Kidney (tissue), 14 donors: Measurements from ENCODE around the gene TEKT3. TPM values are rescaled to one million over a fixed set of nuclear protein-coding genes. Genes with fewer than 3 reads are reported as not detected.

Experiments used
- DNase-seq, 5 donors: peaks; one replicate each; pipeline ENCODE4 v3.0.0-alpha.2; 2013 to 2020
- FAIRE-seq: peaks from 2 replicates; lab custom pipeline; 2012; peaks lifted over from hg19 to GRCh38; lab: Jason Lieb, UNC
- H3K27ac ChIP-seq, 2 donors: one replicate each; pipeline ENCODE4 v1.7.0; 2013; ENCODE audit warnings: low read depth in 2 of 2, low read length in 2 of 2, inconsistent platforms in 1 of 2
- H3K27me3 ChIP-seq: one replicate; pipeline ENCODE4 v1.7.1; 2013; ENCODE audit warnings: low read length, inconsistent platforms; ENCODE audit not compliant: control insufficient read depth, insufficient read depth
- H3K36me3 ChIP-seq, 3 donors: one replicate each; pipeline versions ENCODE4 v1.7.0 to v1.7.1; 2013; ENCODE audit warnings: low read length in 3 of 3, control low read depth in 1 of 3, inconsistent platforms in 1 of 3; ENCODE audit not compliant: insufficient read depth in 3 of 3, control insufficient read depth in 2 of 3
- H3K4me1 ChIP-seq, 3 donors: one replicate each; pipeline versions ENCODE4 v1.7.0 to v1.7.1; 2013; ENCODE audit warnings: low read length in 3 of 3, inconsistent platforms in 1 of 3, low read depth in 1 of 3; ENCODE audit not compliant: control insufficient read depth in 2 of 3, insufficient read depth in 2 of 3
- H3K4me3 ChIP-seq, 3 donors: one replicate each; pipeline versions ENCODE4 v1.7.0 to v1.8.1; 2013; ENCODE audit warnings: low read length in 3 of 3, control low read depth in 1 of 3, inconsistent platforms in 1 of 3
- H3K9ac ChIP-seq, 3 donors: one replicate each; pipeline versions ENCODE4 v1.7.0 to v1.7.1; 2013; ENCODE audit warnings: low read length in 3 of 3, control low read depth in 1 of 3, inconsistent platforms in 1 of 3
- H3K9me3 ChIP-seq, 3 donors: one replicate each; pipeline versions ENCODE4 v1.7.0 to v1.7.1; 2013; ENCODE audit warnings: low read length in 3 of 3, control low read depth in 1 of 3, inconsistent platforms in 1 of 3; ENCODE audit not compliant: control insufficient read depth in 2 of 3, insufficient read depth in 1 of 3
- CTCF ChIP-seq: IDR thresholded peaks from 3 replicates; pipeline ENCODE4 v1.5.1; 2012; ENCODE audit warnings: mild to moderate bottlenecking, moderate library complexity, borderline replicate concordance; ENCODE audit not compliant: insufficient read depth; ENCODE audit errors: extremely low read depth
- intact Hi-C: fragments of 100-400 bp; cut with DNase I; formaldehyde crosslinking; loops from one replicate; pipeline ENCODE4 v1.11.1; 2022
- polyA plus RNA-seq: library from polyadenylated mRNA; stranded (reverse); fragments of 350-450 nt; fragmentation: Illumina TruSeq; extraction: RNeasy Lipid Tissue Mini Kit (QIAGEN cat#74804); gene quantifications from one replicate; pipeline ENCODE4 v1.2.3, GENCODE V29; 2014; ENCODE audit warnings: low read depth, low replicate concordance; ENCODE audit not compliant: insufficient read depth
- total RNA-seq: library from RNA; stranded (reverse); fragmentation: NEBNext Ultra II Directional; extraction: Animal tissue kit (Norgen Biotek cat#: 25700); gene quantifications from one replicate; pipeline ENCODE4 v1.2.1, GENCODE V29; 2021
- donor health status: control.
- donor health status: control.
- donor health status: control.
- donor health status: control.
- donor health status: control.
- donor health status: DM: yes; HTN: yes; CAD: no.
- donor health status: Normal renal cell carcinoma (clear cell type).

TEKT3 gene
- total and polyA plus RNA-seq, 2 donors from 2014 or later: 1.4 TPM; not detected in 1

- no peaks in the 10 kb centered on the region for H3K36me3 ChIP-seq
- intact Hi-C loops: no loop called here
- H3K4me1 ChIP-seq: no peaks in the 10 kb centered on the region
- no peak overlapping the region for H3K27ac ChIP-seq
- DNase-seq (no peak), FAIRE-seq (no peak)
- no peaks in the 10 kb centered on the region for H3K27me3 ChIP-seq
- no peak overlapping the region for H3K4me3 ChIP-seq
- H3K9me3 ChIP-seq: no peaks in the 10 kb centered on the region
- no peak for TF ChIP-seq CTCF
- H3K9ac ChIP-seq: no peak overlapping the region
These were observed 50.8 kb downstream of the TEKT3 start for GRCh38 chr17:15290605-15291004.

GRCh38 chr17:15289285-15290183, 51.9 kb downstream of the TEKT3 start:
- Histone ChIP-seq H3K27ac (no peak overlapping the region), H3K9ac (no peak overlapping the region), H3K36me3 (no peaks in the 10 kb centered on the region), H3K4me1 (no peaks in the 10 kb centered on the region), H3K27me3 (no peaks in the 10 kb centered on the region), H3K9me3 (no peaks in the 10 kb centered on the region), H3K4me3 (no peak overlapping the region)
- no peak for TF ChIP-seq CTCF
- intact Hi-C loops: no loop called here
- no peak for FAIRE-seq
- no peak for DNase-seq

DNA sequence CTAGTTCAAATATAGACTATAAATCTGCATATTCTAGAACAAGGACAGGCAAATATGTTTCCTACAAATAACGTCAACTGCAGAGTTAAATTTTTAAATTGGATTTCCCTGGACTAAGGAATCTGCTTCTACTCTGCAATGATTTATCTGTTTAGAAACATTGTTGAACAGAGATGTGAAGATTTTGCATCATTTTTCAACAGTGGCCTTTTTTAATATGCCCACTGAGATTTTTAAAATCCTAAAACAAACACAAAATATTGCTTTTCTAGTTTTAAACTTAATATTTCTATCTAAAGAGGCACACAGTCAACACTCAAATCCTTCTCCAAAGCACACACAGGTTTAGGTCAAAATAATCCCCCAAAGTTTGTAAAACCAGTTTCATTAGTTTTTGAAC, 52.5 kb downstream of the TEKT3 start:
- DNase-seq (no peak), FAIRE-seq (no peak)
- Histone ChIP-seq H3K4me3 (no peak overlapping the region), H3K9ac (no peak overlapping the region), H3K4me1 (no peaks in the 10 kb centered on the region), H3K36me3 (no peaks in the 10 kb centered on the region), H3K9me3 (no peaks in the 10 kb centered on the region), H3K27me3 (no peaks in the 10 kb centered on the region), H3K27ac (no peak overlapping the region)
- no peak for TF ChIP-seq CTCF
- intact Hi-C loops: no loop called here
